Measurements from ENCODE around the gene RNPS1.
A peak's percentile ranks its signal among the peaks of the same experiment; 100 is the strongest.

RNPS1 gene

GRCh38 chr16:2267913-2268666 is at the start of gene RNPS1:
RNPS1 (minus strand) TSS chr16:2268126; CDS start chr16:2264643, 3,483 bp downstream.
- DNase-seq (ENCODE audit: low spot score) = peak; percentile 97

- DNase-seq (ENCODE audit: low spot score) = no peak
These were observed 49.5 kb upstream of the RNPS1 start for GRCh38 chr16:2317231-2318020.

GRCh38 chr16:2308089-2308962 is 40.4 kb upstream of the RNPS1 start:
- DNase-seq (ENCODE audit: low spot score) = no peak

DNA sequence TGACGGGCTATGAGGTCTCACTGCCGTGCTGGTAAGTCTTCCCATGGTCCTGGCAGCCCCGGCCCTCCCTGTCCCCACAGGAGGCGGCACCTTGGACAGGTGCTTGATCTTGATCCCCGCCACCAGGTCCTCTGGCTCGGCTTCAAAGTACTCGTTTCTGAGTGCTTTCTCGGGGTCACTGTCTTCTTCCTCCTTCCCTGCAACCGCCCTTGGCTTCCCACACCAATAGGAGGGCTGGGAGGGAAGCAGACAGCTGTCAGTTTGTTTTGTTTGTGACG is 31.9 kb upstream of the RNPS1 start:
- DNase-seq (ENCODE audit: low spot score) = no peak

DNA sequence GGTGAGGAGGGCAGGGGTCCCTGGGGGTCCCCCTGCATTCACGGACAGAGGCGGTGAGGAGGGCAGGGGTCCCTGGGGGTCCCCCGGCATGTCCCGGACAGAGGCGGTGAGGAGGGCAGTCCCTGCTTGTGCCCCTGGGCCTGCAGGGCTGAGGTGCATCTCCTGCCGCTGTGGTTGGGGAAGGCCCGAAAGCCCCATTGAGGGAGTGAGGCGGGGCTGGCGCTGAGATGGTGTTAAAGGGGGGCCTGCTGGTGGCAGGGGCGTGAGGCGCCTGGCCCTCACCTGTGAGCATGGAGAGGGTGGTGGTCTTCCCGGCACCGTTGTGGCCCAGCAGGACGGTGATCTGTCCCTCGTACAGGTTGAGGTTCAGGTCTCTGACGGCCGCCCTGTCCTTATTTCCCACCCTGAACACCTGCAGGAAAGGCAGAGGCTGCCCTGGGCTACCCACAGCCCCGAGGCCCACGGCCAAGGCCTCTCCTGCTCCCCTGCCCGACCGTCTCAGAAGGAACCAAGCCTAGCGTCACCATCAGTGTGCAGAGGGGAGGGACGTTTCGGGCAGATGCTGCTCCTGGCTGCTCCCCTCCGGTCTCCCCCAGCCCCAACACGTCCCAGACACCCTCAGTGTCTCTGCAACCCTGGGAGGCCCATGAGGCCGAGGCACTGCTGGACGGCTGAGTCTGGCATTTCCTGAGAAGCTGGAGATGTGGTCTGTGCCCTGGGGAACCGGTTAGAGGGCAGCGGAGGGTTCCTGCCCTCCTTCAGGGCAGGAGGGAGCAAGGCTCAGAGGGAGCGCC is 31.4 kb upstream of the RNPS1 start:
- DNase-seq (ENCODE audit: low spot score) = no peak

- DNase-seq (ENCODE audit: low spot score) = no peak
These were observed 30.7 kb upstream of the RNPS1 start for GRCh38 chr16:2298621-2299020.

DNA sequence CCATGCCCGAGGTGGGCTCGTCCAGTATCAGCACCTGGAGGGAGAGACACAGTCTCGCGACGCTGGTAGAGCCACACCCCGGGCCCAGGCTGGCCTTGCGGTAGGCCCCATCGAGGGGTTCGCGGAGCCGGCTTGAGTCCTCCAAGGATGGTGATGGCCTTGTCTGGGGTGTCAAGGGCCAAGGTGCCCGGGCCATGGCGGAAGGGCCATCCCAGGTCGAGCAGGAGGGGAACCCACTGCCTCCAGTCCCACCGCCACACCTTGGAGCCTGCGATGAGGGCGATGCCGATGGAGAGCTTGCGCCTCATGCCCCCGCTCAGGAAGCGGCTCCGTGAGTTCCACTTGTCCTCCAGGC is 29.6 kb upstream of the RNPS1 start:
- no peak for DNase-seq (ENCODE audit: low spot score)

- DNase-seq (ENCODE audit: low spot score) = peak; percentile 28
These were observed 29.0 kb upstream of the RNPS1 start for GRCh38 chr16:2296661-2297505.

- DNase-seq (ENCODE audit: low spot score) = peak; percentile 79
These were observed 27.3 kb upstream of the RNPS1 start for GRCh38 chr16:2295056-2295798.

- DNase-seq (ENCODE audit: low spot score) = no peak
These were observed 24.3 kb upstream of the RNPS1 start for GRCh38 chr16:2292221-2292620.

GRCh38 chr16:2289282-2289681 is 21.4 kb upstream of the RNPS1 start:
- no peak for DNase-seq (ENCODE audit: low spot score)

DNA sequence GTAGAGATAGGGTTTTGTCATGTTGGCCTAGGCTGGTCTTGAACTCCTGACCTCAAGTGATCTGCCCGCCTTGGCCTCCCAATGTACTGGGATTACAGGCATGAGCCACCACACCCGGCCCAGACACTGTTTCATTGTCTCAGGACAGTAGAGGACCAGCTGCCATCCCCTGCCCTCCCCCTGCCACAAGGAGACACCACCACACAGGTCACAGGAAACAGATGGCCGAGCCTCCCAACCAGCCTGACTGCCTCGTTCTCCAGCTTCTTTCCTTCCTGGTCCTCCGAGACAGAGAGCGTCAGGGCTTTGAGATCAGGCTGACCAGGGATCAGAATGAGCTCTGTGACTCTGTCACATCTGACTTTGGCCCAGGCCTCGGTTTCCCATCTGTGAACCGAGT is 20.8 kb upstream of the RNPS1 start:
- DNase-seq (ENCODE audit: low spot score) = no peak

GRCh38 chr16:2287916-2288547 is 20.1 kb upstream of the RNPS1 start:
- no peak for DNase-seq (ENCODE audit: low spot score)

GRCh38 chr16:2286550-2286949 is 18.6 kb upstream of the RNPS1 start:
- no peak for DNase-seq (ENCODE audit: low spot score)

DNA sequence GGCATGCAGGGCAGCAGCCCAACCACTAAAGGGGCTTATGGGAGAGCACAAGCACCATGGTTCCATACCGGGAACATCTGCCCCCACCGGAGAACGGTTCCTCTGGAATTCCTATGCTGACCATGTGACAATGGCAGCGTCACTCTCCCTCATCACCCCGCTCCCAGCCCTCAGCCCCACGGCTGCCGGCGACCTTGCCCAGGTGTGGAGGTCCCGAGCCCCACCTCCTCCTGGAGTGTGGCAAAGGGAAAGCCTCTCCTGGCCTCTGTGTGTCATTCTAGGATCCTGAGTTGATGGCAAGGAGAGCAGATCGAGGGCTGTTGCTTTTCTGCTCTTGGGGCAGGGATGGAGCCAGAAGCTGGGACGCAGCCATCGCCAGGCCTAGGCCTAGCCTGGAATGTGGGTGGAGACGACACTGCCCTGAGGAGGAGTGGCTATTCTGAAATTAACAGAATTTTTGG is 17.8 kb upstream of the RNPS1 start:
- no peak for DNase-seq (ENCODE audit: low spot score)

- no peak for DNase-seq (ENCODE audit: low spot score)
These were observed 17.1 kb upstream of the RNPS1 start for GRCh38 chr16:2284797-2285576.

DNA sequence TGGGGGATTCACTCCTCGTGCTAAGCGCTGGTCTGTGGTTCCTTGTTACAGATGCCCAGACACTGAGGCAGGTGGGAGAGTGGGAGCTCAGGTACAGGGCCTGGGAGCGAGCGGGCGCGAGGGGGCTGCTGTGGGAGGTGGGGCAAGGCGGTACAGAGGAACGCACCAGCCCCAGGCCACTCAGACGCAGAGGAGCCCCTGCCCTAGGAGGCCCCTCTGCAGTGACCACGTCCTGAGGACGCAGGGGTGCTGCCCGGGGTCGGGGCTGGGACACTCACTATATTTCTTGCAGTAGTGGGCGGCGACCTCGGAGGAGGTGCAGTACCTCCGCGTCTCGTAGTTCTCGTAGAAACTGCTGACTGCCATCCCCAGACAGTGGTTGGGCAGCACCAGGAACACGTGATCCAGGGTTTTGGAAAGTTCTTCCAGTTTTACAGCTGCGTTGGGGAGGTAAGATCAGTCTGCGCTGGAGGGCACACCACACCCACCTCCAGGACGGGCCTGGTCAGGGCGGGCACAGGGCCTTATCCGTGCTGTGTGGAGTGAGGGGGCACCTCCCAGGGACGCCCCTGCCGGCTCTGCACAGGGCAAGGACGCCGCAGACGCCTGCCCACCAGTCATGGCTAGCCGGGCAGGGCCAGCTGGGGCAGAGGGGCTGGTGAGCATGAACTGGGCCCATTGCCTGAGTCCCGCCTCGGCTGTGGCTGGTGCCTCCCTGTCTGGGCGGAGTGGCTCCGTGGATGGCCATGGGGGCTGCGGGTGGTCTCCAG is 16.3 kb upstream of the RNPS1 start:
- no peak for DNase-seq (ENCODE audit: low spot score)

Measured in NAMALWA (cell line).